AG08395 (cell line): Measurements from ENCODE around the gene WSB2.
"Not testable (repeated sequence)": the region's sequence is repeated elsewhere in the genome, so short reads cannot be mapped to it uniquely, and the experiment has no call there.

ENCODE experiments used
- DNase-seq: peaks from one replicate; pipeline ENCODE4 v3.0.0; 2012; ENCODE audit warnings: mixed read lengths, low spot score

Gene WSB2

GRCh38 chr12:118061011-118061872 is at the start of gene WSB2:
Gene WSB2, minus strand, starts transcription at chr12:118061179. Its CDS starts 131 bp downstream, at chr12:118061048.
- DNase-seq: peak; percentile 65

GRCh38 chr12:118109088-118109487 is 48.1 kb upstream of the WSB2 start:
- no peak for DNase-seq

- no peak for DNase-seq
Observed at GRCh38 chr12:118107694-118108093, 46.7 kb upstream of the WSB2 start.

GRCh38 chr12:118107011-118107410 is 46.0 kb upstream of the WSB2 start:
- no peak for DNase-seq

- peak; percentile 89 for DNase-seq
Observed at GRCh38 chr12:118103601-118104382, 42.8 kb upstream of the WSB2 start, which contains the start of gene VSIG10. Gene VSIG10, minus strand, starts transcription at chr12:118104011. Its CDS starts 340 bp downstream, at chr12:118103671.

GRCh38 chr12:118103201-118103600 is 42.2 kb upstream of the WSB2 start:
- DNase-seq: no peak

- no peak for DNase-seq
Observed at GRCh38 chr12:118102609-118103008, 41.6 kb upstream of the WSB2 start.

- DNase-seq: no peak
Observed at GRCh38 chr12:118102070-118102469, 41.1 kb upstream of the WSB2 start.

- no peak for DNase-seq
Observed at GRCh38 chr12:118101051-118101450, 40.1 kb upstream of the WSB2 start.

- no peak for DNase-seq
Observed at GRCh38 chr12:118098911-118099671, 38.1 kb upstream of the WSB2 start.

- no peak for DNase-seq
Observed at GRCh38 chr12:118098401-118098800, 37.4 kb upstream of the WSB2 start.

- DNase-seq: no peak
Observed at GRCh38 chr12:118094039-118094438, 33.1 kb upstream of the WSB2 start.

- no peak for DNase-seq
Observed at GRCh38 chr12:118089782-118090181, 28.8 kb upstream of the WSB2 start.

GRCh38 chr12:118082161-118082560 is 21.2 kb upstream of the WSB2 start:
- no peak for DNase-seq

GRCh38 chr12:118081521-118081920 is 20.5 kb upstream of the WSB2 start:
- not testable (repeated sequence) for DNase-seq

- DNase-seq: no peak
Observed at GRCh38 chr12:118073768-118074167, 12.8 kb upstream of the WSB2 start.

GRCh38 chr12:118070650-118071049 is 9.7 kb upstream of the WSB2 start:
- no peak for DNase-seq

GRCh38 chr12:118068445-118068844 is 7.5 kb upstream of the WSB2 start:
- no peak for DNase-seq

GRCh38 chr12:118065380-118065779 is 4.4 kb upstream of the WSB2 start:
- no peak for DNase-seq

GRCh38 chr12:118064608-118065007 is 3.6 kb upstream of the WSB2 start:
- DNase-seq: no peak

GRCh38 chr12:118063576-118064391 is 2.8 kb upstream of the WSB2 start:
- DNase-seq: no peak
